Measurements from ENCODE around the gene ASB3. TPM values are rescaled to one million over a fixed set of nuclear protein-coding genes. Genes with fewer than 3 reads are reported as not detected.
"Not testable (repeated sequence)": the region's sequence is repeated elsewhere in the genome, so short reads cannot be mapped to it uniquely, and the experiment has no call there.

ASB3 gene
- total RNA-seq, 4 donors from 2014 or later, result 10.0 to 15.0 (median 13.2) TPM

DNA sequence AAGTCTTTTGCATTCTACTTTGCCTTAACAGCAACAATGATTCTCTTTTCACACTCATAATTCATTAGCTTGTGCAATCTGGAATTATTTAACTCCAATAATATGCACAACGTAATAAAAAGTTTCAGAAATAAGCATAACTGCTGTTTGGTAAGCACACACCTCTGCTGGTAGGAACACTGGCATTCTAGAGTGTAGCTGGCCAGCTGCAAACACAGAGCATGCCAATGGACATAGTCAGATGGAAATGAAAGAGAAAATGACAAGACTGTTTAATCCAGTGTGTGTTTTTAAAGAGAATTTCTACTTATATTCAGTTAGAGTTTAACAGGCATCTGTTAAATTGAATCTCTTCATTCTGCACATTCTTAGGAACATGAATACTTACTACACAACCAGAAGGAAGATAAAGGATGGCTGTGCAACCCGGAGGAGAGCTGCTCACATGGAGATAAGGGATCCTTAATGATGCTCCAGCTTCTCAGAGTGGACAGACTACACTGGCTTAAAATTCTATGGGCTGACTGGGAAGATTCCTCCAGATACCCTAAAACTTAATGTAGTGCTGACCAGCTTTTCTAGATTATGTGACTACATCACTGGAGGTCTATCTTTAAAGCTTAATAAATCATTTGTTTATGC is 113.8 kb downstream of the ASB3 start:
- TF ChIP-seq POLR2A (IDR thresholded peaks at IDR 0.05; ENCODE audit: low read depth) (no peak), POLR2AphosphoS5 (IDR thresholded peaks at IDR 0.05) (no peak), EP300 (IDR thresholded peaks at IDR 0.05) (no peak)
- TF ChIP-seq, protein P1, sequence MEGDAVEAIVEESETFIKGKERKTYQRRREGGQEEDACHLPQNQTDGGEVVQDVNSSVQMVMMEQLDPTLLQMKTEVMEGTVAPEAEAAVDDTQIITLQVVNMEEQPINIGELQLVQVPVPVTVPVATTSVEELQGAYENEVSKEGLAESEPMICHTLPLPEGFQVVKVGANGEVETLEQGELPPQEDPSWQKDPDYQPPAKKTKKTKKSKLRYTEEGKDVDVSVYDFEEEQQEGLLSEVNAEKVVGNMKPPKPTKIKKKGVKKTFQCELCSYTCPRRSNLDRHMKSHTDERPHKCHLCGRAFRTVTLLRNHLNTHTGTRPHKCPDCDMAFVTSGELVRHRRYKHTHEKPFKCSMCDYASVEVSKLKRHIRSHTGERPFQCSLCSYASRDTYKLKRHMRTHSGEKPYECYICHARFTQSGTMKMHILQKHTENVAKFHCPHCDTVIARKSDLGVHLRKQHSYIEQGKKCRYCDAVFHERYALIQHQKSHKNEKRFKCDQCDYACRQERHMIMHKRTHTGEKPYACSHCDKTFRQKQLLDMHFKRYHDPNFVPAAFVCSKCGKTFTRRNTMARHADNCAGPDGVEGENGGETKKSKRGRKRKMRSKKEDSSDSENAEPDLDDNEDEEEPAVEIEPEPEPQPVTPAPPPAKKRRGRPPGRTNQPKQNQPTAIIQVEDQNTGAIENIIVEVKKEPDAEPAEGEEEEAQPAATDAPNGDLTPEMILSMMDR (IDR thresholded peaks at IDR 0.05), result no peak
- WGBS, result 71% methylated on average over 2 of the region's 2 CpGs
- no peak for DNase-seq (ENCODE audit: extremely low spot score)

DNA sequence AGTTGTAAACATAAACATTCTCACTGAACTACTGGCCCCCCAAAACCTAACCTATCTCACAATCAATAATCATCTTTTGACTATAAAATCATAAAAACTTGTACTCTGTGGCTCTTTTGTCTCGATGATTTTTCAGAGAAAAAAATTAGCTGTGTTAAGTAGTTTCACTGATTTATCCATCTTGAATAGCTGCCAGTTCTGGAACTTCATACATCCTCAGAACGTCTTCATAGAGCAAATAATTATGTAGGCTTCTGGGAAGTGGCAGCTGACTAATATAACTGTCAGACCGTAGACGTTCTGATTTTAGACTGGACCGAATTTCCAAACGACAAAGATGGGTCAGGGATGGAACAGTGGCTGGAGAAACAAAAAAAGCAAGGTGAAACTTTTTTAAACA is 116.4 kb downstream of the ASB3 start:
- TF ChIP-seq, protein P1 (IDR thresholded peaks at IDR 0.05), result no peak
- no peak for TF ChIP-seq POLR2AphosphoS5 (IDR thresholded peaks at IDR 0.05)
- no peak for TF ChIP-seq EP300 (IDR thresholded peaks at IDR 0.05)
- no peak for TF ChIP-seq POLR2A (IDR thresholded peaks at IDR 0.05; ENCODE audit: low read depth)
- Histone ChIP-seq H3K9me3 (no peaks in the 10 kb centered on the region), H3K27ac (replicated peaks in 1 of 4) (no peak overlapping the region), H3K4me3 (no peak overlapping the region), H3K36me3 (peaks cover 0 to 10% (median 4%) of the 10 kb centered on the region in 4 donors), H3K27me3 (no peaks in the 10 kb centered on the region), H3K4me1 (no peaks in the 10 kb centered on the region)
- intact Hi-C loops (cut with DNase I), result no loop called here
- DNase-seq (ENCODE audit: extremely low spot score), result no peak
- WGBS, result 39% methylated on average over 6 of the region's 6 CpGs

More for the DNA sequence above, 113.8 kb downstream of the ASB3 start:
- Histone ChIP-seq H3K36me3 (peaks cover 0 to 10% (median 4%) of the 10 kb centered on the region in 4 donors), H3K4me1 (no peaks in the 10 kb centered on the region), H3K9me3 (no peaks in the 10 kb centered on the region), H3K27me3 (no peaks in the 10 kb centered on the region), H3K4me3 (no peak overlapping the region), H3K27ac (replicated peaks in 1 of 4) (no peak overlapping the region)
- intact Hi-C loops (cut with DNase I), result no loop called here

DNA sequence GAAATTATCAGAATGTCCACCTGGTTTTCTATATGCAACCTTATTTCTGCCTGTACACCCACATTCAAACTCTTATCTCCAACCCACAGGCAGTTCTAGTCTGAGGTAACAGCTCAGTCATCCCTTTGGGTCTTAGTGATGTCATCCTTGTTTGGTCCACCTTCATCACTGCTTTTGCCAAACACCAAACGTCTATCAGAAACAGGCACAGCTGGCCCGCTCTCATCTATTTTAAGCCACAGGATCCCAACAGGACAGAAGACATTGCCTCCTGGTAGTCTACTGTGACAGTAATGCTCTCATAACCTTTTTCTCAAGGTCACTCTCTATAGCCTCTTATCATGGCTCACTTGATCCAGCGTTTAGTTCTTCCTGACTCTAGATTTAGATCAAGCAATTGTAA is 118.1 kb downstream of the ASB3 start:
- Histone ChIP-seq H3K27ac (replicated peaks in 1 of 4) (no peak overlapping the region), H3K27me3 (no peaks in the 10 kb centered on the region), H3K36me3 (peaks cover 0 to 10% (median 4%) of the 10 kb centered on the region in 4 donors), H3K4me1 (no peaks in the 10 kb centered on the region), H3K9me3 (peaks cover 0 to 4% (median 0%) of the 10 kb centered on the region in 4 donors), H3K4me3 (no peak overlapping the region)
- intact Hi-C loops (cut with DNase I), result no loop called here
- no peak for DNase-seq (ENCODE audit: extremely low spot score)
- TF ChIP-seq POLR2AphosphoS5 (IDR thresholded peaks at IDR 0.05), result no peak
- no peak for TF ChIP-seq EP300 (IDR thresholded peaks at IDR 0.05)
- TF ChIP-seq, protein P1 (IDR thresholded peaks at IDR 0.05), result no peak
- TF ChIP-seq POLR2A (IDR thresholded peaks at IDR 0.05; ENCODE audit: low read depth), result no peak
- 86% methylated on average over 3 of the region's 3 CpGs for whole genome bisulfite sequencing

DNA sequence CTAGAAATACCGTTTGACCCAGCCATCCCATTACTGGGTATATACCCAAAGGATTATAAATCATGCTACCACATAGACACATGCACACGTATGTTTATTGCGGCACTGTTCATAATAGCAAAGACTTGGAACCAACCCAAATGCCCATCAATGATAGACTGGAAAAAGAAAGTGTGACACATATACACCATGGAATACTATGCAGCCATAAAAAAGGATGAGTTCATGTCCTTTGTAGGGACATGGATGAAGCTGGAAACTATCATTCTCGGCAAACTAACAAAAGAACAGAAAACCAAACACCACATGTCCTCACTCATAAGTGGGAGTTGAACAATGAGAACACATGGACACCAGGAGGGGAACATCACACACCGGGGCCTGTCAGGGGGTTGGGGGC is 119.6 kb downstream of the ASB3 start:
- DNase-seq (ENCODE audit: extremely low spot score); intact Hi-C loops (cut with DNase I): not testable (repeated sequence)
- 95% methylated on average over 5 of the region's 5 CpGs for WGBS

DNA sequence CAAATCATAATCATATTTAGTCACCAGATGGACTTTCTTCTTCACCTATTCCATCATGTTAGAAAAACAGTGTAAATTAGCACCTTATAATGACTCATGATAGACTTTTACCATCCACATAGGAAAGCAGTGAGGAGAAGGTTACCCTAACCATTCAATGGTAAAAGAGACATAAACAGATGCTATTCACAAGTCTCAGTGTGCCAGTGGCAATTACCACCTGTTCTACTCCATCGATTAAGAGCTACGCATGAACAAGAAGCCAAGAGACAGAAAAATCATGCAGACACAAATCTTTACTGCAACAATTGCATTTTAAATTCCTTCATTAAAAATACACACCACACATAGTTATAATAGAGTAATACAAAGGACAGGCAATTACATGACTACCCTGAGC is 125.9 kb downstream of the ASB3 start:
- Histone ChIP-seq H3K4me3 (no peak overlapping the region), H3K27me3 (no peaks in the 10 kb centered on the region), H3K4me1 (no peaks in the 10 kb centered on the region), H3K27ac (replicated peaks in 1 of 4) (no peak overlapping the region), H3K9me3 (peaks cover 0 to 7% (median 0%) of the 10 kb centered on the region in 4 donors), H3K36me3 (peaks cover 0 to 8% (median 0%) of the 10 kb centered on the region in 4 donors)
- WGBS, result 98% methylated on average over 2 of the region's 2 CpGs
- intact Hi-C loops (cut with DNase I), result no loop called here
- DNase-seq (ENCODE audit: extremely low spot score), result no peak
- TF ChIP-seq, protein P1 (IDR thresholded peaks at IDR 0.05), result no peak
- TF ChIP-seq EP300 (IDR thresholded peaks at IDR 0.05), result no peak
- TF ChIP-seq POLR2AphosphoS5 (IDR thresholded peaks at IDR 0.05), result no peak
- TF ChIP-seq POLR2A (IDR thresholded peaks at IDR 0.05; ENCODE audit: low read depth), result no peak

More for the DNA sequence above, 119.6 kb downstream of the ASB3 start:
- not testable (repeated sequence) for H3K4me1 ChIP-seq; H3K27ac ChIP-seq (replicated peaks in 1 of 4); H3K27me3 ChIP-seq; H3K9me3 ChIP-seq; H3K4me3 ChIP-seq
- peaks cover 0 to 12% (median 6%) of the 10 kb centered on the region in 4 donors for H3K36me3 ChIP-seq

DNA sequence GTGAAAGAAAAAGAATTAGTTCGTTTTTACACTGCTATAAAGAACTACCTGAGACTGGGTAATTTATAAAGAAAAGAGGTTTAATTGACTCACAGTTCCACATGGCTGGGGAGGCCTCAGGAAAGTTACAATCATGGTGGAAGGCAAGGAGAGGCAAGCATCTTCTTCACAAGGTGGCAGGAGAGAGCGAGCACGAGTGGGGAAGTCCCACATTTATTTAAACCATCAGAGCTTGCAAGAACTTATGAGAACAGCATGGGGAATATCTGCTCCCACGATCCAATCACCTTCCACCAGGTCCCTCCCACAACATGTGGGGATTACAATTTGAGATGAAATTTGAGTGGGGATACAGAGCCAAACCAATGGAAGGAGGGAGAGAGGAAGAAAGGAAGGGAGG is 128.3 kb downstream of the ASB3 start:
- H3K27ac ChIP-seq (replicated peaks in 1 of 4); H3K27me3 ChIP-seq; H3K9me3 ChIP-seq; H3K4me3 ChIP-seq; H3K36me3 ChIP-seq; DNase-seq (ENCODE audit: extremely low spot score); intact Hi-C loops (cut with DNase I): not testable (repeated sequence)
- H3K4me1 ChIP-seq, result peaks cover 0 to 13% (median 11%) of the 10 kb centered on the region in 4 donors
- WGBS, result 87% methylated on average over 4 of the region's 4 CpGs
